ENCODE measurements around the gene SYPL2. TPM values are rescaled to one million over a fixed set of nuclear protein-coding genes. Genes with fewer than 3 reads are reported as not detected.

SYPL2 gene
- total RNA-seq, 1 donor from 2014 or later = 1.5 TPM

- H3K27ac ChIP-seq = no peak overlapping the region
- no peaks in the 10 kb centered on the region for H3K36me3 ChIP-seq
- no peak overlapping the region for H3K4me3 ChIP-seq
- TF ChIP-seq POLR2AphosphoS5 (IDR thresholded peaks at IDR 0.05; ENCODE audit: insufficient read depth in 1 of 2, low read depth in 1 of 2) = no peak
- TF ChIP-seq CTCF (IDR thresholded peaks at IDR 0.05) = no peak
- no peak for TF ChIP-seq POLR2A (IDR thresholded peaks at IDR 0.05)
- H3K27me3 ChIP-seq = no peaks in the 10 kb centered on the region
- H3K4me1 ChIP-seq = no peaks in the 10 kb centered on the region
- intact Hi-C loops (cut with DNase I) = no loop called here
- no peak for DNase-seq (ENCODE audit: extremely low spot score in 2 of 2)
- H3K9me3 ChIP-seq = no peaks in the 10 kb centered on the region
These were observed 51.0 kb downstream of the SYPL2 start for GRCh38 chr1:109517337-109517736.

GRCh38 chr1:109521002-109521951 lies 54.9 kb downstream of the SYPL2 start:
- H3K27ac ChIP-seq = no peak overlapping the region
- no peaks in the 10 kb centered on the region for H3K9me3 ChIP-seq
- no peaks in the 10 kb centered on the region for H3K4me1 ChIP-seq
- DNase-seq (ENCODE audit: extremely low spot score in 2 of 2) = no peak
- no peaks in the 10 kb centered on the region for H3K36me3 ChIP-seq
- TF ChIP-seq POLR2AphosphoS5 (IDR thresholded peaks at IDR 0.05; ENCODE audit: insufficient read depth in 1 of 2, low read depth in 1 of 2) (no peak), POLR2A (IDR thresholded peaks at IDR 0.05) (no peak), CTCF (IDR thresholded peaks at IDR 0.05) (no peak)
- H3K27me3 ChIP-seq = no peaks in the 10 kb centered on the region
- intact Hi-C loops (cut with DNase I) = no loop called here
- H3K4me3 ChIP-seq = no peak overlapping the region

GRCh38 chr1:109522026-109522425 lies 55.7 kb downstream of the SYPL2 start:
- no peak for DNase-seq (ENCODE audit: extremely low spot score in 2 of 2)
- H3K27me3 ChIP-seq = no peaks in the 10 kb centered on the region
- H3K36me3 ChIP-seq = no peaks in the 10 kb centered on the region
- no peaks in the 10 kb centered on the region for H3K4me1 ChIP-seq
- no peaks in the 10 kb centered on the region for H3K9me3 ChIP-seq
- TF ChIP-seq POLR2AphosphoS5 (IDR thresholded peaks at IDR 0.05; ENCODE audit: insufficient read depth in 1 of 2, low read depth in 1 of 2) = no peak
- no peak for TF ChIP-seq POLR2A (IDR thresholded peaks at IDR 0.05)
- no peak for TF ChIP-seq CTCF (IDR thresholded peaks at IDR 0.05)
- intact Hi-C loops (cut with DNase I) = no loop called here
- H3K27ac ChIP-seq = no peak overlapping the region
- H3K4me3 ChIP-seq = no peak overlapping the region

- no peak for DNase-seq (ENCODE audit: extremely low spot score in 2 of 2)
- TF ChIP-seq CTCF (IDR thresholded peaks at IDR 0.05) (no peak), POLR2A (IDR thresholded peaks at IDR 0.05) (no peak), POLR2AphosphoS5 (IDR thresholded peaks at IDR 0.05; ENCODE audit: insufficient read depth in 1 of 2, low read depth in 1 of 2) (no peak)
- H3K27ac ChIP-seq = no peak overlapping the region
- no peaks in the 10 kb centered on the region for H3K36me3 ChIP-seq
- H3K9me3 ChIP-seq = no peaks in the 10 kb centered on the region
- no peaks in the 10 kb centered on the region for H3K4me1 ChIP-seq
- intact Hi-C loops (cut with DNase I) = no loop called here
- no peaks in the 10 kb centered on the region for H3K27me3 ChIP-seq
- H3K4me3 ChIP-seq = no peak overlapping the region
These were observed 57.4 kb downstream of the SYPL2 start for GRCh38 chr1:109523706-109524105.
